Smooth muscle cell (in vitro differentiated cells): ENCODE data around the gene L3MBTL4. TPM values are rescaled to one million over a fixed set of nuclear protein-coding genes. Genes with fewer than 3 reads are reported as not detected.
A peak's percentile ranks its signal among the peaks of the same experiment; 100 is the strongest.

Experiments
- DNase-seq: peaks from one replicate; lab custom pipeline; 2025; ENCODE audit not compliant: unreplicated experiment; lab: John Stamatoyannopoulos, UW
- H2AFZ ChIP-seq: fragments of 200-600 bp; sonication (generic); 2 replicates; pipeline ENCODE4 v1.6.0; 2016; ENCODE audit warnings: antibody characterized with exemption, low read depth, mild to moderate bottlenecking
- H3F3A ChIP-seq: fragments of 200-600 bp; sonication (generic); 2 replicates; pipeline ENCODE4 v1.6.0; 2017; ENCODE audit warnings: antibody characterized with exemption, low read depth
- H3K27ac ChIP-seq: fragments of 200-600 bp; sonication (generic); 2 replicates; pipeline ENCODE4 v1.5.1; 2016; ENCODE audit warnings: low read depth, mild to moderate bottlenecking
- H3K27me3 ChIP-seq: fragments of 200-600 bp; sonication (generic); 2 replicates; pipeline ENCODE4 v1.6.1; 2016; ENCODE audit warnings: low read depth, mild to moderate bottlenecking
- H3K36me3 ChIP-seq: fragments of 200-600 bp; sonication (generic); 2 replicates; pipeline ENCODE4 v1.5.1; 2016; ENCODE audit warnings: low read depth
- H3K4me1 ChIP-seq: fragments of 200-600 bp; sonication (generic); 2 replicates; pipeline ENCODE4 v1.5.1; 2016; ENCODE audit warnings: low read depth
- H3K4me2 ChIP-seq: fragments of 200-600 bp; sonication (generic); 2 replicates; pipeline ENCODE4 v1.6.0; 2016; ENCODE audit warnings: mild to moderate bottlenecking
- H3K4me3 ChIP-seq: fragments of 200-600 bp; sonication (generic); 2 replicates; pipeline ENCODE4 v1.5.1; 2016; ENCODE audit warnings: mild to moderate bottlenecking
- H3K79me2 ChIP-seq: fragments of 200-600 bp; sonication (generic); 2 replicates; pipeline ENCODE4 v1.6.0; 2016; ENCODE audit warnings: low read depth, mild to moderate bottlenecking
- H3K9ac ChIP-seq: fragments of 200-600 bp; sonication (generic); 2 replicates; pipeline ENCODE4 v1.6.0; 2016; ENCODE audit warnings: low read depth
- H3K9me3 ChIP-seq: fragments of 200-600 bp; sonication (generic); replicated peaks from 2 replicates; pipeline ENCODE4 v1.5.1; 2016; ENCODE audit warnings: low read depth
- H4K20me1 ChIP-seq: fragments of 200-600 bp; sonication (generic); 2 replicates; pipeline ENCODE4 v1.6.0; 2016; ENCODE audit warnings: low read depth
- CTCF ChIP-seq: fragments of 200-600 bp; sonication (generic); IDR thresholded peaks from 2 replicates; pipeline ENCODE4 v1.5.1; 2017; ENCODE audit warnings: borderline replicate concordance, mild to moderate bottlenecking, antibody characterized with exemption; ENCODE audit not compliant: insufficient read depth, poor library complexity, severe bottlenecking
- WGBS: methylation state at CpG from one replicate; pipeline ENCODE4 v1.1.7; 2016; ENCODE audit warnings: low lambda C conversion rate; 5-methylcytosine and 5-hydroxymethylcytosine counted together
- polyA plus RNA-seq: library from polyadenylated mRNA; unstranded; fragments of >200 nt; fragmentation: Nextera tagmentation; extraction: Ambion mirVana; gene quantifications from 2 replicates; pipeline ENCODE4 v1.2.1, GENCODE V29; 2016
- total RNA-seq: library from RNA; depleted of rRNA; stranded (reverse); fragments of >200 nt; gene quantifications from 2 replicates; pipeline ENCODE4 v1.2.3, GENCODE V29; 2014

Gene L3MBTL4
- total and polyA plus RNA-seq, 2 experiments from 2014 or later, result 3.4 TPM; not detected in 1

GRCh38 chr18:6069539-6069938 lies 345.2 kb downstream of the L3MBTL4 start:
- H3K4me1 ChIP-seq, result no peaks in the 10 kb centered on the region

DNA sequence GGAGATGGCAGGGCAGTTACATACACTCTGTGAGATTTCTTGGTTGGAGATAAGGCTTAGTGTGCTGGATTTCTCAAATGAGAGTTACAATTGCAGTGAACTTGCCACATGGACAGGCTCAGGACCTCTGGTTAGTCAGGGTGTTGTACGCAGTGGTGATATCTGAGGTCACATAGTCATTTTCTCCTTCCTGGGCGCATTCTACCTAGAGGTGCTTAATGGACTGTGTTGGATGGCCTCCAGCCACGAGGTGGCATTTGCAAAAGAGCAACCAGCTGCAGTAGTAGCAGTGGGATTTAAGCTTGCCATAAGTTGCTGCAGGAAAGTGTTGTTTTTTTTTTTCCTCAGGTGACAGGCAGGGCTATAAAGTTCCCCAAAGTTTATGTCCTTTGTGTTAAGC lies 345.6 kb downstream of the L3MBTL4 start:
- no peaks in the 10 kb centered on the region for H4K20me1 ChIP-seq
- 91% methylated on average over 3 of the region's 3 CpGs for WGBS
- H3K9ac ChIP-seq, result no peak overlapping the region
- H3F3A ChIP-seq, result no peaks in the 10 kb centered on the region
- no peaks in the 10 kb centered on the region for H3K4me1 ChIP-seq
- peaks cover 9% of the 10 kb centered on the region for H3K27me3 ChIP-seq
- no peaks in the 10 kb centered on the region for H3K36me3 ChIP-seq
- H3K4me2 ChIP-seq, result no peak overlapping the region
- H3K9me3 ChIP-seq, result no peaks in the 10 kb centered on the region
- H2AFZ ChIP-seq, result no peak overlapping the region
- DNase-seq, result no peak
- no peak overlapping the region for H3K27ac ChIP-seq
- TF ChIP-seq CTCF, result no peak
- H3K79me2 ChIP-seq, result no peaks in the 10 kb centered on the region
- H3K4me3 ChIP-seq, result no peak overlapping the region

More at GRCh38 chr18:6069539-6069938, 345.2 kb downstream of the L3MBTL4 start:
- no peak overlapping the region for H3K4me3 ChIP-seq
- WGBS, result 93% methylated on average over 4 of the region's 4 CpGs
- H3K9me3 ChIP-seq, result no peaks in the 10 kb centered on the region
- no peaks in the 10 kb centered on the region for H3K79me2 ChIP-seq
- H3K4me2 ChIP-seq, result no peak overlapping the region
- no peak overlapping the region for H2AFZ ChIP-seq
- peaks cover 13% of the 10 kb centered on the region for H3K27me3 ChIP-seq
- H4K20me1 ChIP-seq, result no peaks in the 10 kb centered on the region
- no peak overlapping the region for H3K27ac ChIP-seq
- TF ChIP-seq CTCF, result no peak
- no peaks in the 10 kb centered on the region for H3K36me3 ChIP-seq
- H3K9ac ChIP-seq, result no peak overlapping the region
- DNase-seq, result no peak
- H3F3A ChIP-seq, result no peaks in the 10 kb centered on the region

- no peak for TF ChIP-seq CTCF
- Histone ChIP-seq H3K27me3 (peaks cover 32% of the 10 kb centered on the region), H3K4me1 (peaks cover 33% of the 10 kb centered on the region), H3K27ac (no peak overlapping the region), H3K9ac (no peak overlapping the region), H3K4me3 (no peak overlapping the region), H3K9me3 (no peaks in the 10 kb centered on the region), H2AFZ (no peak overlapping the region), H4K20me1 (no peaks in the 10 kb centered on the region), H3K4me2 (no peak overlapping the region), H3F3A (no peaks in the 10 kb centered on the region), H3K79me2 (no peaks in the 10 kb centered on the region), H3K36me3 (no peaks in the 10 kb centered on the region)
- WGBS, result 88% methylated on average over 4 of the region's 4 CpGs
- no peak for DNase-seq
These were observed 354.6 kb downstream of the L3MBTL4 start for GRCh38 chr18:6060149-6060548.

DNA sequence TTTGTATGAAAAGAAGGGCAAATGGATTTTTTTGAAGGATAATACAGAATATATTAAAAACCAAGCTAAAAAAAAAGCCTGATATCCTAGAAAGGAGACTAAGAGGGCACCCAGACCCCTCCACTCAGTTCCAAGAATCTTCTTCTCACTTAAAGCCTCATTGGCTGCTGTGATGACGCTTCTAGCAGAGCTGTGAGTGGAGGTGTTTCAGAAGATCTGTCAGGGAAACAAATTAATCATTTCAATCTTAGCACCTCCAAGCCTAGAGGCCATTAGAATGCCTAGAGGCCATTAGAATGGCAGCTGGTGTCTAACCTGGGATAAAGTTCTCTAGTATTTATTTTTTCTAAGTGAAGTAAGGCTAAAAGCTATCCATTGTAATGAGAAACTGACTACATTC lies 355.2 kb downstream of the L3MBTL4 start:
- peaks cover 35% of the 10 kb centered on the region for H3K4me1 ChIP-seq
- 63% methylated on average over 1 of the region's 1 CpG for WGBS
- DNase-seq, result no peak
- H4K20me1 ChIP-seq, result no peaks in the 10 kb centered on the region
- H3K27ac ChIP-seq, result peak overlapping the region; percentile 33
- peak overlapping the region; percentile 43 for H3K4me2 ChIP-seq
- H3K27me3 ChIP-seq, result peaks cover 32% of the 10 kb centered on the region
- TF ChIP-seq CTCF, result no peak
- H3K79me2 ChIP-seq, result no peaks in the 10 kb centered on the region
- H3K9ac ChIP-seq, result no peak overlapping the region
- no peaks in the 10 kb centered on the region for H3K36me3 ChIP-seq
- no peaks in the 10 kb centered on the region for H3F3A ChIP-seq
- H3K4me3 ChIP-seq, result no peak overlapping the region
- no peak overlapping the region for H2AFZ ChIP-seq
- no peaks in the 10 kb centered on the region for H3K9me3 ChIP-seq
